ENCODE data around the gene MED8. TPM values are rescaled to one million over a fixed set of nuclear protein-coding genes. Genes with fewer than 3 reads are reported as not detected.

Gene MED8
- total and polyA plus RNA-seq, 2 of the 13 experiments (the other 11 are each of a cell fraction or from before 2014, with no cell fraction given), result 16.9 to 77.4 TPM

DNA sequence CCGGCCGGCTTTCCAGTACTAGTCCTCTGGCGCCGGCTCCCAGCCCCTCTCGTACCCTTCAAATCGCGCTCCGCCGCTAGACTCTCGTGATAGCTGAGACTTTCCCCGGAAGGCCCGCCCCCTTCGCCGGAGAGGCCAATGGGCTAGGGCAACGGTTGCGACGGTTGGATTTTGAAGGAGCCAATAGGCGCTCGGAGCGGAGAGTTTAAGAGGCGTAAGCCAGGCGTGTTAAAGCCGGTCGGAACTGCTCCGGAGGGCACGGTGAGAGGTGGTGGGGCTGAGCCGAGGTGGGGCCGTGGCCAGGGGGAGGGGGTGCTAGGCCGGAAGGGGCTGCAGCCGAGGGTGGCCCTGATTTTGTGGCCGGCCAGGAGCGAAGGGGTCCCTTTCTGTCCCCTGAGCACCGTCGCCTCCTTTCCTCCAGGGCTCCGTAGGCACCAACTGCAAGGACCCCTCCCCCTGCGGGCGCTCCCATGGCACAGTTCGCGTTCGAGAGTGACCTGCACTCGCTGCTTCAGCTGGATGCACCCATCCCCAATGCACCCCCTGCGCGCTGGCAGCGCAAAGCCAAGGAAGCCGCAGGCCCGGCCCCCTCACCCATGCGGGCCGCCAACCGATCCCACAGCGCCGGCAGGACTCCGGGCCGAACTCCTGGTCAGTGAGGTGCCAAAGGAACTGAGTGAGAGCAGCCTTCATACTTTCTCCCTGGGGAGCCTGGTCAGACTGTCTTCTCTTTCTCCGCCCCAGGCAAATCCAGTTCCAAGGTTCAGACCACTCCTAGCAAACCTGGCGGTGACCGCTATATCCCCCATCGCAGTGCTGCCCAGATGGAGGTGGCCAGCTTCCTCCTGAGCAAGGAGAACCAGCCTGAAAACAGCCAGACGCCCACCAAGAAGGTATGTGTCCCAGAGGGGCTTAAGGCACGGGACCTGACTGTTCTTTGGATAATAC, 30.6 kb downstream of the MED8 start, which contains the start of gene CDC20:
TSS of gene CDC20 (plus strand) at position 236 of the 948 bp plus-strand sequence. CDS start at position 471, 235 bp downstream.
- Histone ChIP-seq H2AFZ (ENCODE audit: low read length) (peak within 1 kb of the TSS; percentile 46), H3K4me3 (replicated peaks in 1 of 3; ENCODE audit: insufficient read depth in 1 of 3, low read depth in 2 of 3, low read length in 3 of 3) (peak within 1 kb of the TSS; percentile 92 to 97 (median 97)), H3K9ac (ENCODE audit: insufficient read depth, low read depth, low read length) (peak within 1 kb of the TSS; percentile 82), H3K36me3 (replicated peaks in 1 of 2; ENCODE audit: control insufficient read depth in 1 of 2, insufficient read depth in 2 of 2, low read length in 2 of 2) (peaks cover 11 to 26% of the 10 kb centered on the region in 2 experiments), H3K27ac (ENCODE audit: extremely low read length, insufficient read depth, low read length) (peak within 1 kb of the TSS; percentile 76), H3K27me3 (ENCODE audit: control insufficient read depth in 1 of 2, insufficient read depth in 2 of 2, low read length in 2 of 2) (no peaks in the 10 kb centered on the region; a peak in 1 of 5 replicates), H3K4me1 (ENCODE audit: insufficient read depth, low read length) (peaks cover 63% of the 10 kb centered on the region), H4K20me1 (ENCODE audit: insufficient read depth, low read length) (no peaks in the 10 kb centered on the region), H3K9me3 (ENCODE audit: low read length) (no peaks in the 10 kb centered on the region), H3K4me2 (ENCODE audit: low read depth, low read length) (peak within 1 kb of the TSS; percentile 98), H3K79me2 (ENCODE audit: insufficient read depth, low read length) (peaks cover 29% of the 10 kb centered on the region)
- CTCF ChIA-PET (ENCODE audit: low intra/inter-chr PET ratio, low total read pairs), result interaction anchor here (1.0 to 1.5 kb wide), 2 partner anchors 121 to 132 kb away, joined by 4 to 9 read pairs; no protein-coding TSS in a partner anchor
- peak; percentile 96 for ATAC-seq
- peak; percentile 97 for DNase-seq (ENCODE audit: low spot score)
- TSS peak; percentile 80 for BruUV-seq (replicated peaks)
- under 1% methylated on average over 24 of the region's 59 CpGs for WGBS (ENCODE audit: low lambda C conversion rate)
- in situ Hi-C loops (cut with HindIII; ENCODE audit: extremely low pct_ligation_motif_present, low pct_unique_long_range_greater_than_20kb), result no loop called here
- intact Hi-C loops (cut with micrococcal nuclease; ENCODE audit: unreplicated experiment), result loop anchor here (1.0 kb wide), 2 partner anchors 55 to 121 kb away; no protein-coding TSS in a partner anchor
- POLR2A ChIA-PET, result interaction anchor here (0.6 to 1.9 kb wide), 12 partner anchors 9 to 291 kb away, joined by 3 to 29 read pairs (median 5); partner anchors contain the start of genes C1orf210, ELOVL1, KDM4A and MED8
- peak; percentile 79 for FAIRE-seq
- TF ChIP-seq SMYD3 (CRISPR knock-in tag; IDR thresholded peaks at IDR 0.05) (peak; percentile 94; the same call in 1 of the 2 replicates), NRL (CRISPR knock-in tag; IDR thresholded peaks at IDR 0.05; ENCODE audit: borderline replicate concordance) (peak; percentile 48; the same call in 1 of the 2 replicates), KMT2B (CRISPR knock-in tag; IDR thresholded peaks at IDR 0.05) (0 out of 2 replicates have a peak, but pooled peaks have one; percentile 33), ELF1 (CRISPR knock-in tag; IDR thresholded peaks at IDR 0.05) (peak; percentile 78), HES4 (CRISPR knock-in tag; IDR thresholded peaks at IDR 0.05; ENCODE audit: borderline replicate concordance) (no peak), NONO (IDR thresholded peaks at IDR 0.05) (no peak), NONO (CRISPR knock-in tag; conservative IDR thresholded peaks at IDR 0.05) (no peak; the same call in 1 of the 2 replicates)
- TF ChIP-seq, protein P1, sequence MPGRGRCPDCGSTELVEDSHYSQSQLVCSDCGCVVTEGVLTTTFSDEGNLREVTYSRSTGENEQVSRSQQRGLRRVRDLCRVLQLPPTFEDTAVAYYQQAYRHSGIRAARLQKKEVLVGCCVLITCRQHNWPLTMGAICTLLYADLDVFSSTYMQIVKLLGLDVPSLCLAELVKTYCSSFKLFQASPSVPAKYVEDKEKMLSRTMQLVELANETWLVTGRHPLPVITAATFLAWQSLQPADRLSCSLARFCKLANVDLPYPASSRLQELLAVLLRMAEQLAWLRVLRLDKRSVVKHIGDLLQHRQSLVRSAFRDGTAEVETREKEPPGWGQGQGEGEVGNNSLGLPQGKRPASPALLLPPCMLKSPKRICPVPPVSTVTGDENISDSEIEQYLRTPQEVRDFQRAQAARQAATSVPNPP (CRISPR knock-in tag; IDR thresholded peaks at IDR 0.05), result peak; percentile 90; the same call in 1 of the 2 replicates
- TF ChIP-seq, protein P2, sequence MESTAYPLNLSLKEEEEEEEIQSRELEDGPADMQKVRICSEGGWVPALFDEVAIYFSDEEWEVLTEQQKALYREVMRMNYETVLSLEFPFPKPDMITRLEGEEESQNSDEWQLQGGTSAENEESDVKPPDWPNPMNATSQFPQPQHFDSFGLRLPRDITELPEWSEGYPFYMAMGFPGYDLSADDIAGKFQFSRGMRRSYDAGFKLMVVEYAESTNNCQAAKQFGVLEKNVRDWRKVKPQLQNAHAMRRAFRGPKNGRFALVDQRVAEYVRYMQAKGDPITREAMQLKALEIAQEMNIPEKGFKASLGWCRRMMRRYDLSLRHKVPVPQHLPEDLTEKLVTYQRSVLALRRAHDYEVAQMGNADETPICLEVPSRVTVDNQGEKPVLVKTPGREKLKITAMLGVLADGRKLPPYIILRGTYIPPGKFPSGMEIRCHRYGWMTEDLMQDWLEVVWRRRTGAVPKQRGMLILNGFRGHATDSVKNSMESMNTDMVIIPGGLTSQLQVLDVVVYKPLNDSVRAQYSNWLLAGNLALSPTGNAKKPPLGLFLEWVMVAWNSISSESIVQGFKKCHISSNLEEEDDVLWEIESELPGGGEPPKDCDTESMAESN (CRISPR knock-in tag; conservative IDR thresholded peaks at IDR 0.05), result peak; percentile 95
- TF ChIP-seq, protein P3, sequence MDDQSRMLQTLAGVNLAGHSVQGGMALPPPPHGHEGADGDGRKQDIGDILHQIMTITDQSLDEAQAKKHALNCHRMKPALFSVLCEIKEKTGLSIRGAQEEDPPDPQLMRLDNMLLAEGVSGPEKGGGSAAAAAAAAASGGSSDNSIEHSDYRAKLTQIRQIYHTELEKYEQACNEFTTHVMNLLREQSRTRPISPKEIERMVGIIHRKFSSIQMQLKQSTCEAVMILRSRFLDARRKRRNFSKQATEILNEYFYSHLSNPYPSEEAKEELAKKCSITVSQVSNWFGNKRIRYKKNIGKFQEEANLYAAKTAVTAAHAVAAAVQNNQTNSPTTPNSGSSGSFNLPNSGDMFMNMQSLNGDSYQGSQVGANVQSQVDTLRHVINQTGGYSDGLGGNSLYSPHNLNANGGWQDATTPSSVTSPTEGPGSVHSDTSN (CRISPR knock-in tag; IDR thresholded peaks at IDR 0.05; ENCODE audit: borderline replicate concordance), result no peak
- TF ChIP-seq, protein P4, sequence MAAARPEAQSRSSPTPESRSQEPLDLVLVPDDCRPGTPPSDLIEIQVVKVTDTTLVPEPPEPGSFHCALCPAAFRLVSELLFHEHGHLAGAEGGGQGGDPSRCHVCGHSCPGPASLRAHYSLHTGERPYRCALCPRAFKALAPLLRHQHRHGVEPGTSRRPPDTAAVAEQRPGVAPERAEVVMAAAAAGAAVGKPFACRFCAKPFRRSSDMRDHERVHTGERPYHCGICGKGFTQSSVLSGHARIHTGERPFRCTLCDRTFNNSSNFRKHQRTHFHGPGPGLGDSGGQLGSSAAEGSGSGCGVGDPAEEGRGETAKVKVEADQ (CRISPR knock-in tag; IDR thresholded peaks at IDR 0.05; ENCODE audit: borderline replicate concordance), result no peak
- TF ChIP-seq, protein P5, sequence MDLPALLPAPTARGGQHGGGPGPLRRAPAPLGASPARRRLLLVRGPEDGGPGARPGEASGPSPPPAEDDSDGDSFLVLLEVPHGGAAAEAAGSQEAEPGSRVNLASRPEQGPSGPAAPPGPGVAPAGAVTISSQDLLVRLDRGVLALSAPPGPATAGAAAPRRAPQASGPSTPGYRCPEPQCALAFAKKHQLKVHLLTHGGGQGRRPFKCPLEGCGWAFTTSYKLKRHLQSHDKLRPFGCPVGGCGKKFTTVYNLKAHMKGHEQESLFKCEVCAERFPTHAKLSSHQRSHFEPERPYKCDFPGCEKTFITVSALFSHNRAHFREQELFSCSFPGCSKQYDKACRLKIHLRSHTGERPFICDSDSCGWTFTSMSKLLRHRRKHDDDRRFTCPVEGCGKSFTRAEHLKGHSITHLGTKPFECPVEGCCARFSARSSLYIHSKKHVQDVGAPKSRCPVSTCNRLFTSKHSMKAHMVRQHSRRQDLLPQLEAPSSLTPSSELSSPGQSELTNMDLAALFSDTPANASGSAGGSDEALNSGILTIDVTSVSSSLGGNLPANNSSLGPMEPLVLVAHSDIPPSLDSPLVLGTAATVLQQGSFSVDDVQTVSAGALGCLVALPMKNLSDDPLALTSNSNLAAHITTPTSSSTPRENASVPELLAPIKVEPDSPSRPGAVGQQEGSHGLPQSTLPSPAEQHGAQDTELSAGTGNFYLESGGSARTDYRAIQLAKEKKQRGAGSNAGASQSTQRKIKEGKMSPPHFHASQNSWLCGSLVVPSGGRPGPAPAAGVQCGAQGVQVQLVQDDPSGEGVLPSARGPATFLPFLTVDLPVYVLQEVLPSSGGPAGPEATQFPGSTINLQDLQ (CRISPR knock-in tag; IDR thresholded peaks at IDR 0.05), result 0 out of 2 replicates have a peak, but pooled peaks have one; percentile 41

Measured in HepG2 (cell line).